NCI-H187 treated with DMSO at 0.1 percent for 48 hours (cell line): ENCODE measurements around the gene ALPL.
"Not testable (repeated sequence)": the region's sequence is repeated elsewhere in the genome, so short reads cannot be mapped to it uniquely, and the experiment has no call there.

Experiments
- DNase-seq: peaks from one replicate; lab custom pipeline; 2025; lab: John Stamatoyannopoulos, UW

The ALPL gene

DNA sequence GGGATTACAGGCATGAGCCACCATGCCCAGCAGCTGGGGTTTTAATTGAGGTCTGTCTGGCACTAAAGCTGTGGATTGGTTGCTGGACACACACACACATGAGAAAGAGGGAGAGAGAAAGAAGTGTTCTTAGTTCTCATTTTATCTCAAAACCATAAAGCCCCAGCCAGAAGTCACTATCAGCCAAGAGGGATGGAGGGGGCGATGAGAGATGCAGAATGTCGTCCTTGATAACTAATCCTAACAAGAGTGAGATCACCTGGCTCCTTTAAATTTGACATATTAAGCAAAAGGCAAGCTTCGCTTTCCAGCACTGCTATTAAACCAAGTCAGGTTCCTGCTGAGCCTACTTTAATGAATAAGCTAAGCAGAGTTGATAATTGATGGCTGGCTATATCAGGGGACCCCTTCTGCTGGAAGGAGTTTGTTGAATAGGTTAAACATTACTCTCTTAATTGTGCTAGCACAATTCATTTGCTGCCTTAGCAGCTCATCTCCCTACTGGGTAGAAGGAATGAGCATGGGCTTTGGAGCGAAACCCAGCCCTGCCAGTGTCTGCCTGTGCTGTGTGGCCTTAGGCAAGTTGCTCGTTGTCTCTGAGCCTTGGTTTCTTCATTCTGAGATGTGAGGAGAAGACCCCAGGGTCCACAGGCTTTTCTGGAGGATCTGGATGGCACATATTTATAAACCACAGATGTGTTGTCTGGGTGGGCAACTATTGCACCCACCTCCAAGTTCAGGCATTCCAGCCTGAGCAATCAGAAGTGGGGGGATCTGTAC lies 50.8 kb downstream of the ALPL start:
- no peak for DNase-seq

DNA sequence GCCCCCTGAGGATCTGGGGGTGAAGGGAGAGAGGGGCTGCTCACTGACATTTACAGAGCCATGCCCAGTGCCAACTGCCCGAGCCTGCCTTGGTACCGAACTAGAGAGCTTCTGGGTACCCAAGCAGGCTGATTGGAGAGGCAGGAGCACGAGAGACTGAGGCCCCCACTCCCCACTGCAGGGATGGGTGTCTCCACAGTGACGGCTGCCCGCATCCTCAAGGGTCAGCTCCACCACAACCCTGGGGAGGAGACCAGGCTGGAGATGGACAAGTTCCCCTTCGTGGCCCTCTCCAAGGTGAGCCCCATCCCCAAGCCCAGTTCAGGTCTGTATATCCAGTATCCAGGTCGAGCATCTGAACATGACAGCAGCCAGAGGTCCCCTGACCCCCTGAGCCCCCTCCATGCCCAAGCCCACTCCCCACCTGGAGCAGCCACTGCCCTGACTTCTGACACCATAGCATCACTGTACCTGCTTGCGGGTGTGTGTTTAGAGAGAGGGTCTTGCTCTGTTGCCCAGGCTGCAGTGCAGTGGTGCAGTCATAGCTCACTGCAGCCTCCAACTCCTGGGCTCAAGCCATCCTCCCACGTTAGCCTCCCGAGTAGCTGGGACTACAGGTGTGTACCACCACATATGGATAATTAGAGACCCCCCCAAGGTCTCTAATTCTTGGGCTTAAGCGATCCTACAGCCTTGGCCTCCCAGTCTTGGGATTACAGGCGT lies 51.9 kb downstream of the ALPL start:
- no peak for DNase-seq

DNA sequence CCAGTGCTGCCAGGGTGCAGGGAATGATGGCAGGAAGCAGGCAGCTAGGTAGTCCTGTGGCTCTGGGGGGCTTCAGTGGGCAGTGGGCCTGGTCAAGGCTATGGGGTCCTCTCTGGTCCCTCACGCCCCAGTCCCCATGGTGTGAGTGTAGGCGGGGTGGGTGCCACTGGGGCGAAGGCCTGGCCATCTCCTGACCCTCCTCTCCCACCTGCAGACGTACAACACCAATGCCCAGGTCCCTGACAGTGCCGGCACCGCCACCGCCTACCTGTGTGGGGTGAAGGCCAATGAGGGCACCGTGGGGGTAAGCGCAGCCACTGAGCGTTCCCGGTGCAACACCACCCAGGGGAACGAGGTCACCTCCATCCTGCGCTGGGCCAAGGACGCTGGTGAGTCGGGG lies 53.7 kb downstream of the ALPL start:
- no peak for DNase-seq

DNA sequence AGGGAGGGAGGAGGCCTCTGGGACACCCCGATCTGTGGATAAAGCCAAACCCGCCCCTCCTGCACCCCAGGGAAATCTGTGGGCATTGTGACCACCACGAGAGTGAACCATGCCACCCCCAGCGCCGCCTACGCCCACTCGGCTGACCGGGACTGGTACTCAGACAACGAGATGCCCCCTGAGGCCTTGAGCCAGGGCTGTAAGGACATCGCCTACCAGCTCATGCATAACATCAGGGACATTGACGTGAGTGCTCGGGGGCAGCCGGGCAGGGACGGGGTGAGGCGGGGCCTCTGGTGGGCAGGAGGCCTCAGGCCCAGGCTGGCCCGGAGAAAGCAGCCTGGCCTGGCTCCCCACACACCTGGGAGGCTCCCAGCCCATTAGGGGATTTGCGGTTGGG lies 54.7 kb downstream of the ALPL start:
- DNase-seq, result no peak

DNA sequence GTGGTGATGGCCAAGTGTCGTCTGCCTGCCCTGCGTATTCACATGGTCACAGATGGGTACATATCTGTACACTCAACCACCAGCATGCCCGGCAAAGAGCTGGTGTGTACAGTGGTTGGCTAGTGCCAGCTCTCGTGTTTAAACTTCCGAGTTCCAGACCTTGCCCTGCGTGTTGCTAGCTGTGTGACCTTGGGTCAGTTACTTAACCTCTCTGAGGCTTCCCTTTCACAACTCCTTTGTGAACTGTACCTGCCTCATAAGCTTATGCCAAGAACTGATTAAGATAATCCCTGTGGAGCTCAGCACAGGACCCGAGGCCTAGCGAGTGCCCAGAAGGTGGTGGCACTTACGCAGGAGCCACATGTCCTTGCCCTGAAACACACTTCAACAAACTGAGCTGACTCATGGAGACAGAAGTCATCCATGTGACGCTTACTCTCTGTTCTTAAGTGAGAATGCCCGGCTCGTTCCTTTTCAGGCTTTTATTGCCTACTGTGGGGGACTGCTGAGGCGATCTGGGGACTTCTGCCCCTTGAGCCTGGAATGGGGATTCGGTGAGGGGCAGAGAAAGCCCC lies 55.4 kb downstream of the ALPL start:
- DNase-seq, result no peak

DNA sequence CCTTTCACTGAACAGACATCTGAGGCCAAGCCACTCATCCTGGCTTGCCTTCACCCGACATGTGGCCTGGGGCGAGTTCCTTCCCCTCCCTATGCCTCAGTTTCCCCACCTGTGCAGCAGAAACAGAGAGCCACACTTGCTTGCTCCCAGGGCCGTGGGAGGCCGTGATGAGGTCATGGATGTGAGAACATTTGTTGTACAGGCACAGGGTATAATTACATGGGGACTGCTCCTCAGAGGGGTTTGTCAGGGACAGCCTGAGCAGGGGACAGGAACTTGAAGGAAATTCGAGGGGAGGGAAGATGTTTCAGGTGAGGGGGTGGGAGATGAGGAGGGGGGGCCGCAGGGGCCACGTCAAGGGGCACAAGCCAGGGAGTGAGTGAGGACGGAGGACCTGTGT lies 56.1 kb downstream of the ALPL start:
- no peak for DNase-seq

DNA sequence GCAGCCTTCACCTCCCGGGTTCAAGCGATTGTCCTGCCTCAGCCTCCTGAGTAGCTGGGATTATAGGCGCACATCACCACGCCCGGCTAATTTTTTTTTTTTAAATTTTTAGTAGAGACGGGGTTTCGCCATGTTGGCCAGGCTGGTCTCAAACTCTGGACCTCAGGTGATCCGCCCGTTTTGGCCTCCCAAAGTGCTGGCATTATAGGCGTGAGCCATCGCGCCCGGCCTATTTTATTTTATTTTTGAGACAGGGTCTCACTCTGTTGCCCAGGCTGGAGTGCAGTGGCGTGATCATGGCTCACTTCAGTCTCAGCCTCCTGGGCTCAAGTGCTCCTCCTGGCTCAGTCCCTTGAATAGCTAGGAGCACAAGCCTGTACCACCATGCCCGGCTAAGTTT lies 57.1 kb downstream of the ALPL start:
- DNase-seq, result not testable (repeated sequence)

DNA sequence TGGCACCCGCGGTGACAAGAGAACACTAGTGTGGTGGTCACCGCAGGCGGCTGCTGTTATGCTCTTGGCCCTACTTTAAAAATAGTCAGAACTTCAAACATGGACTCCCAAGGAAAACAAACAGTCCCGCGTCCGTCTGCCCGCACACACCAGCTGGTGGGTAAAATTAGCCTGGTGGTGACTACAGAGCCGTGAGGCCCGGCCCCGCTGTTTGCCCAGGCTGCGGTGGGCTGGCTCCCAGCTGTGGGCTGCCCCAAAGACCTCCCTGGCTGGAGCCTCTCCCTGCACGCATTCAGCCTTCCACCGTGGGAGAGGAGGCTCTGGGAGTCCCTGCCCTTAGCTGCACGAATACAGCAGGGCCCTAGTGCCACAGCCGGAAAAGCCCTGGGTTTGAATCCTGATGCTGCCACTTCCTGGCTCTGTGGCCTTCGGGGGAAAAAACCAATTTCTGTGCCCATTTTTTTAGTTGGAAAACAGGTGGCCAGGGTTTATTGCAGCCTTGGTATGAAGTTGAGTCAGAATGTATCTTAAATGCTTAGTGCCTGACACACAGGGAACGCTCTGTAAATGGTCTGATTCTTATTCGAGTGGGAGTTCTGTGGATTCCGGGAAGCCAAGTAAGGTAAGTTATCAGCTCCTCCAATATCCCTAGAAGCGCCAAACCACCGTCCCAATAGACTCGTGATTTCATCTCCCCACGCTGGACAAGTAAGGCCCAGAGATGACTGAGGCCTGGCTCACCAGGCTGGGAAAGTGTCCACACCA lies 58.2 kb downstream of the ALPL start:
- no peak for DNase-seq

DNA sequence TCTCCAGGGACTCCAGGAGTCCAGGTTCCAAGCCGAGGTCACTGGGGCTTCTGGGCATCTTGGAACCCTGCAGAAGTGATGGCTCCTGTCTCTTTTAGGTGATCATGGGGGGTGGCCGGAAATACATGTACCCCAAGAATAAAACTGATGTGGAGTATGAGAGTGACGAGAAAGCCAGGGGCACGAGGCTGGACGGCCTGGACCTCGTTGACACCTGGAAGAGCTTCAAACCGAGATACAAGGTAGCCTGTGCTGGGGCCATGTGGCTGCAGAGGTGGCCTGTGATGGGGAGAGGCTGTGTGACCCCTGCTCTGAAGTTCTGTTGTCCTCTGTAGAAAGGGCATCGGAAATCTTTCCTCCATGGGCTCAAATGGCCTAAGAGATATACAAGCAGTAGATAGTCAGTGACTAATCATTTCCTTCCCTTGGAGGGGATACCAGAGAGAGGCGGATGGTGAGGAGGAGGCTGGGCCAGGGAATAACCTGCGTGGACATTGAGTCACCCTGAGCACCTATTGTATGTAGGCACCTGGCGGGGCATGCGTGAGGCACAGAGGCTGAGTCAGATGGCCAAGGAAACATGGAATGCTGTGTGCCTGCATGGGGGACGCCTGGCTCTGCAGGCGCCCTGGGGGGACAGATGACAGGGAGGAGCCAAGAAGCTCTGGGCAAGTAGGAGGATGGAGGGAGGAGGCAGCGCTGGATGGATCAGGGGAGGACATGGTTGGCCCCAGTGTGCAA lies 59.0 kb downstream of the ALPL start:
- no peak for DNase-seq

DNA sequence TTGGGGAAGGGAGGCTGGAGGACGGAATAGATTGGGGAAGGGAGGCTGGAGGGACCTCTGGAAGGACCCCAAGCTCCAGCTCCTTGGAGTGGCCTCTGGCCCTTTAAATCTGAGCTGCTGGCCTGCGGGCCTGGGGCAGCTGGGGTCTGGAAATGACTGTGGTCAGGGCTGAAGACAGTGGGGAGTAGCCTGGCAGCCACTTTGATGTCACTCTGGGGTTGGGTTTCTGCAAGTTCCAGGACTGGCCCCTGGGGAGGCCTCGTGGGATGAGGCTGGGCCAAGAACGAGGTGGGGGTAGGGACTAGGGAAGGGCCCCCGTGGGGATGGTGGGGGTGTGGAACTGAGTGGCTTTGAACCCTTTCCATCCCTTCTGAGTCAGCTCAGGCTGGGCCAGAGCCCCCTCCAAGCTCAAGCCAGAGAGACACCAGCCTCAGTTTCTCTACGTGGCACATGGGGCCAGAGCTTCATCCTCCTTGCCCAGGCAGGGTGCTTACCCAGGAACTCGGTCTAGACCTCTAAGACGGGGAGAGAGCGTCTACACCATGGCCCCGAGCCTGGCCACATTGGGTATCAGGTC lies 59.7 kb downstream of the ALPL start:
- no peak for DNase-seq

DNA sequence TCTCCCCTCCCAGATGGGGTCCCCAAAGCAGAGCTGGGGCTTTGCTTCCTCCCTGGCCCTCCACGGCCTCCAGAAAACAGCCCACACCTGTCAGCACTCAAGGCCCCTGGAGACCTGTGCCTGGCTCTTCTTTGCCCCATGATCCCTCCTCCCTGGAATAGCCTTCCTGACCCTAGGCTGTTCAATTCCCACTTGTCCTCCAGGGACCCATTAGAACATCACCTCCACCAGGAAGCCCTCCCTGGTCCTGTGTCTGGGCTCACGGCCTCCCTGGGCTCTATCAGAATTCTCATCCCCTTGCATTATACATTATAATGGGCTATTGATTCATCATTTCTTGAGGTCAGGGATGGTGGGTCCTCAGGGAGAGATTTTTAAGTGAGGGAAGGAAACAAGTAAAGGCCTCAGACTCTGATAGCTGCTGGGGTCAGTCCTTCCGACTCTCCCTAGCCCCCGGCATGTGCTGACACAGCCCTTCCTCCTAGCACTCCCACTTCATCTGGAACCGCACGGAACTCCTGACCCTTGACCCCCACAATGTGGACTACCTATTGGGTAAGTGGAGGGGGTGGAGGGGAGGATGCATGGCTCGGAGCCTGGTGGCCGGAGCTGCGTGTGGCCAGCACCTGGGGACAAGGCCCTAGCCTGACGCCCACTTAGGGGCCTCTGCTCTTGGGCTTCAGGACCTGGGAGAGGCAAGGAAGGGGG lies 60.8 kb downstream of the ALPL start:
- DNase-seq, result no peak

DNA sequence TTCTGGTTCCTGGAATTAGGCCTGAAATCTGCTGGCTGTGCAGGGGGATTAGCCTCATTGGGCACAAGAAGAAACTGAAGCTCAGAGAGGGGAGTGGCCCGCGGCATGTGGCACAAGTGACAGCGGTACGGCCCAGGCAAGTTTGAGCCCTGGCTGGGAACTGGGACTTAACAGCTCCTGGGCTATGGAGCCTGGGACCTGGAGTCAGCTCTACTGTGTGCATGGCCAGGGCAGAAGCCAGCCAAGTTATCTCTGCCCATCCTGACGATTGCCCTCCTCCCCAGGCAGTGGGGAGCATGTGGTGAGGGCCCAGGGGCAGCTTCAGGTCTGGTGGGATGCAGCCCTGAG lies 61.3 kb downstream of the ALPL start:
- DNase-seq, result no peak

DNA sequence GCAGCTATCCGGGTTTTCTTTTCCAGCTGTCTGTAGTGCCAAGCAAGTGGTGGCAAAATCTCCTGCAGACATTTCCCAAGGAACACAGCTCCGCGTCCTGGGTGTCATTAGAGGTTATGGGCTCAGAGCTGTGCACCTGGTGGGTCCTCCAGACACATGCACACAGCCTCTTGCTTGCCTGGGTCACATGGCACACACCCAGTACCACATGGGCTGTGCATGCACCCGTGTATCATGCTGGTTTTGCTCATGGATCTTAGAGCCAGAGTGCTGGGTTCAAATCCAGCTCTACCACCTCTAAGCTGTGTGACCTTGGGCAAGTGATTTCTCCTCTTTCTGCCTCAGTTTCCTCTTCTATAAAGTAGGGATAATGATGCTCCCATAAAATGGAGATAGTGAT lies 61.7 kb downstream of the ALPL start:
- DNase-seq, result no peak

DNA sequence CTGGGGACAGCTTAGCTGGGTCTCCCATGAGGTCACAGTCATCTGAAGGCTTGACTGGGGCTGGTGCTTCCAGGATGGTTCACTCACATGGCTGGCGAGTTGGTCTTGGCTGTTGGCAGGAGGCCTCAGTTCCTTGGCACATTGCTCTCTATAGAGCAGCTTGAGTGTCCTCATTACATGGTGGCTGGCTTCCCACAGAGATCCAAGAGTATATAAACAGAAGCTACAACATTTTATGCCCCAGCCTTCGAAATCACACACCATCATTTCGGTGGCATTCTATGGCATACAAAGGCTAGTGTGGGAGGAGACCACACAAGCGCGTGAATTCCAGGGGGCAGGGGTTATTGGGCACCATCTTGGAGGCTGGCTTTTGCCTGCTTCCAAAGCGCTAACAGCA lies 63.0 kb downstream of the ALPL start:
- DNase-seq, result no peak

DNA sequence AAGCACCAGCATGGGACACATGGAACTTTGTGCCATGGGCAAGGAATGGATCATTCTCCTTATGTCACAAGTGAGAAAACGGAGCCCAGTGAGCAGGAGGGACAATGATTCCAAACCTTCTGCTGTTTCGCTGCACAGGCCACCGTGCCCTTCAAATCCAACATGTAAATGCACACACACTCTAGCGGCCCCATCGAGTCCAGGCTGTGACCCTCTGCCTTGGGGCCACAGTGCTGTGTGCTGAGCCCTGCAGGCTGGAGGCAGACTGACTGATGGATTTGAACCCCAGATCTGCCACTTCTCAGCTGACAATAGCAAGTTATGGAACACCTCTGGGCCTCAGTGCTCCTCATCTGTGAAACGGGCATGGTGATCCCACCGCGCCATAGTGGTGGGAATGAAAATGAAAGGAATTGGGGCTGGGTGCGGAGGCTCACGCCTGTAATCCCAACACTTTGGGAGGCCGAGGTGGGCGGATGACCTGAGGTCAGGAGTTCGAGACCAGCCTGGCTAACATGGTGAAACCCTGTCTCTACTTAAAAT lies 63.6 kb downstream of the ALPL start:
- DNase-seq, result no peak

DNA sequence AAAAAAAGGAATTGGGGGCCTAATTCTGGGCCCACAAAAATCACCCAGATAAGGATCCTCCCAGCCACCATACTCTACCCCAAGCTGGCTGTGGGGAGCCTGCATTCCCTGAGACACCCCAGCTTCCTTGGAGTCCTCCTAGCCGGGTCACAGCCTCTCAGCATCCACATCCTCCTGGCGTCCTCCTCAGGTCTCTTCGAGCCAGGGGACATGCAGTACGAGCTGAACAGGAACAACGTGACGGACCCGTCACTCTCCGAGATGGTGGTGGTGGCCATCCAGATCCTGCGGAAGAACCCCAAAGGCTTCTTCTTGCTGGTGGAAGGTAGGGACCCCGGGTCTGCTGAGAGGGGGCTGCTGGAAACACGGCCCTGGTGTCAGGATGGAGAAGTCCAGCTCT lies 64.3 kb downstream of the ALPL start:
- no peak for DNase-seq

DNA sequence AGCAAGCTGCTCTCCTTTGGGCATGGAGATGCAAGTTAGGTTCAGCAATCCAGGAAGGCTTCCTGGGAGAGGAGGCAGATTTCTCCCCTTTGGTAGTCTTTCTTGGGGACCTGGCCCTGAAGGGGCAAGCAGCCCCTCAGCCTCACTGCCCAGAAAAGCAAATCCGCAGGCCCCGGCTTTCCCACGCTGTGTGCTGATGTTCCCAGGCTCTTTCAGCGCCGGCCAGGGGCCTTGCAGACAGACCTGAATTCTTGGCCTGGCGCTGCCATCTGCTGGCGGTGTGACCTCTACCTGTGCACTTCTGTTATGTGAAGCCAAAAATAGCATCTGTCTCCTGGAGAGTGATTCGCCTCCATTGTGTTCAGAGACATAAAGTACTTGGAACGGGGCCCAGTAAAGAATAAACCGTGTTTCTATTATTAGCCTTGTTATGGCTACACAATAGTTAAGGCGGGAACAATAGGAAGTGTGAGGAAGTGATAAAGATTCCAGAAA lies 64.8 kb downstream of the ALPL start:
- DNase-seq, result peak; percentile 84

DNA sequence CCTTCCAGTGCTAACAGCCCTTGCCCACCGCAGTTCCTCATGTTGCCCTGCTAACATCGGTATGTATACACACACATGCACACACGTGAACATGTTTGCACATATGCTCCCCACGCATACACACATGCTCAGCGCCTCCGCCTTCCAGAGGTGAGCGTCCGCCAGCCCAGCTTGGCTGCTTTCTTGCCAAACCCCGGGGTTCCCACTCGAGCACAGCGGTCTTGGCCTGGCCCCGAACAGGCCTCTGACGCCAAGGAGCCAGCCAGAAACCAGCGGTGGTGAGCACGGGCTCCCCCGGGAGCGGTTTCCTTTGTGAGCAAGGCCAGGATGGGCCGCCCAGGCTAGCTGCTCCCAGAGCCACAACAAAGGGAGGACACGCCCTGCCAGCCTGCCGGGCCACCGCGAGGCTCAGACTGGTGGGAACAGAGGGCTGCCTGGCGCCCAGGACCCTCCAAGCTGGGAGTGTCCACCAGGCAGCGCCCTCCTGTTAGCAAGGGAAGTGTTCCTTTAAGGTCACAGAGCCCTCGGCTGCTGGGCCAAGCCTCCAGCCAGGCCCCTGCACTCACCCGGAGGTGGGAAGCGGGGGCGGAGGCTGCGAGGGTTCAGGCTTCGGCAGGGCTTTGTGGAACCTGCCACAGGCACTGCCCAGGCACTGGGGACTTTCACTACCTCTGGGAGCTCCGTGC lies 65.4 kb downstream of the ALPL start:
- DNase-seq, result no peak

DNA sequence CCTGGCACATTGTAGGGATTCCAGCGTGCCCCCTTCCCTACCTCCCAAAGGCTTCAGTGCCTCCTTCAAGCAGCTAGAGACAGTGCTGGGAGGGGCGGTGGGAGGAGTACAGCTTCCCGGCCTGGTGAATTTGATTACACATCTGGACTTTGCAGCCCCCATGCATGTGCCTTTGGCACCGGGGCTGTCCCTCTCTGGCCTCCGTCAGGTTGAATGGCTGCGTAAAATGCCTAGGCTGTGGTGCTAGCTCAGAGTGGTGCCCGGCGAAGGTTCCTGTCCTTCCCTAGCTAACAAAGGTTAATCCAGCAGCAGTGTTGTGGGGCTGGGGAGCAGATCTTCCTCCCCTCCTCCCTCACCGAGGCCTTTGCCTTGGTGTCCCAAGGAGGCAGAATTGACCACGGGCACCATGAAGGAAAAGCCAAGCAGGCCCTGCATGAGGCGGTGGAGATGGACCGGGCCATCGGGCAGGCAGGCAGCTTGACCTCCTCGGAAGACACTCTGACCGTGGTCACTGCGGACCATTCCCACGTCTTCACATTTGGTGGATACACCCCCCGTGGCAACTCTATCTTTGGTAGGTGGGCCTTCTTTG lies 66.2 kb downstream of the ALPL start:
- no peak for DNase-seq
